Lower lobe of right lung (tissue), 2 donors: Measurements from ENCODE around the gene SLC16A7. TPM values are rescaled to one million over a fixed set of nuclear protein-coding genes. Genes with fewer than 3 reads are reported as not detected.

ENCODE experiments used
- ATAC-seq, 2 donors: fragments of 200-7000 bp; cut with Tn5 transposase; one replicate each; pipeline ENCODE4 v1.9.1; 2020 to 2022; ENCODE audit warnings: mild to moderate bottlenecking in 2 of 2, moderate library complexity in 2 of 2
- DNase-seq: peaks from one replicate; pipeline ENCODE4 v3.0.0-alpha.2; 2020
- H3K27ac ChIP-seq: fragments of 200-600 bp; one replicate; pipeline ENCODE4 v1.8.0; 2022
- H3K27me3 ChIP-seq: fragments of 200-600 bp; one replicate; pipeline ENCODE4 v1.8.0; 2022; ENCODE audit warnings: low read depth
- H3K36me3 ChIP-seq: fragments of 200-600 bp; one replicate; pipeline ENCODE4 v1.8.0; 2022; ENCODE audit warnings: mild to moderate bottlenecking
- H3K4me1 ChIP-seq: fragments of 200-600 bp; one replicate; pipeline ENCODE4 v1.8.0; 2022
- H3K4me3 ChIP-seq: fragments of 200-600 bp; one replicate; pipeline ENCODE4 v1.8.0; 2022; ENCODE audit warnings: mild to moderate bottlenecking
- H3K9me3 ChIP-seq: fragments of 200-600 bp; one replicate; pipeline ENCODE4 v1.8.0; 2022
- CTCF ChIP-seq: fragments of 200-600 bp; IDR thresholded peaks from one replicate; pipeline ENCODE4 v1.8.0; 2022; ENCODE audit warnings: antibody characterized with exemption, mild to moderate bottlenecking
- intact Hi-C: fragments of 100-400 bp; cut with DNase I; formaldehyde crosslinking; loops from one replicate; pipeline ENCODE4 v1.11.0; 2022
- total RNA-seq: library from RNA; stranded (reverse); fragmentation: NEBNext Ultra II Directional; extraction: Animal tissue kit (Norgen Biotek cat#: 25700); gene quantifications from one replicate; pipeline ENCODE4 v1.2.1, GENCODE V29; 2021
- donor health status: DM: no; HTN: yes; CAD: no; lungs with severe emphysema.

Gene SLC16A7
- total RNA-seq, 1 donor from 2014 or later: 13.3 TPM

DNA sequence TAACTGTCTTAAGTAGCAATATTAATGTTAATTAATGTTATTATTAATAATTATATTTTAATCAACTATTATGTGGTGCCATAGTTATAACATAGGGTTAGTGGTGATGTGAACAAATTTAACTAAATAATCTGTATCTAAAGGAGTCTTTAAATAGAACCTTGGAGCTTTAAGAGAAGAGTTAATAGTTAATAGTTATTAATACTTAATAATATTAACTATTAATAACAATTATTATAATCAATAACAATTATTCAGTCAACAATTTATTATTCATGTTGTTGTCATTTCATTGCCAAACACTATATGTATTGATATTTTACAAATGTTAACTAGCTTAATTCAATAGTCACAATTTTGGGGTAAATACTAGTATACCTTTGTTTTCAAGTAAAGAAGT, 58.2 kb downstream of the SLC16A7 start:
- intact Hi-C loops: no loop called here
- Histone ChIP-seq H3K4me3 (no peak overlapping the region), H3K9me3 (no peaks in the 10 kb centered on the region), H3K36me3 (no peaks in the 10 kb centered on the region), H3K27ac (no peak overlapping the region), H3K4me1 (peaks cover 4% of the 10 kb centered on the region), H3K27me3 (no peaks in the 10 kb centered on the region)
- DNase-seq (no peak), ATAC-seq (no peak)
- no peak for TF ChIP-seq CTCF

GRCh38 chr12:59657266-59657665, 61.4 kb downstream of the SLC16A7 start:
- no peak for DNase-seq
- TF ChIP-seq CTCF: no peak
- Histone ChIP-seq H3K4me1 (no peaks in the 10 kb centered on the region), H3K9me3 (no peaks in the 10 kb centered on the region), H3K27ac (no peak overlapping the region), H3K4me3 (no peak overlapping the region), H3K36me3 (no peaks in the 10 kb centered on the region), H3K27me3 (no peaks in the 10 kb centered on the region)
- no peak for ATAC-seq
- intact Hi-C loops: no loop called here

DNA sequence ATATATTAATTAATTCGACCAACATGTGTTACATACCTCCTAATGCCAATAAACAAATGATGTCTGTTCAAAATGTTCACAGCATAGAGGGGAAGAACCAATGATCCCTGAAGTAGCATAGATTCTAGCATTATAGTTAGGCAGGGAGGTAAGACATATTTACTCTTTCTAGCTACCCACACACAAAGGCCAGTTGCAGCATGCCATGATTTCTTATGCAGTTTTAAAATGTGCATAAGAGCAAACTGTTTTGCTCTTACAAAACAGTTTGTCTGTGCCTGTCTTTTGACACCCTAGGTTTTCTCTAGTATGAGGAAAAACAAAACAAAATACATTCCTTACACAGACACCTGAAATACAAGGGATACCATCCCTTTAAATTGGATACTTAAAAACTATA, 61.9 kb downstream of the SLC16A7 start:
- no peak overlapping the region for H3K4me3 ChIP-seq
- no peaks in the 10 kb centered on the region for H3K4me1 ChIP-seq
- H3K27ac ChIP-seq: no peak overlapping the region
- intact Hi-C loops: no loop called here
- H3K27me3 ChIP-seq: no peaks in the 10 kb centered on the region
- H3K36me3 ChIP-seq: no peaks in the 10 kb centered on the region
- TF ChIP-seq CTCF: no peak
- no peak for ATAC-seq
- no peaks in the 10 kb centered on the region for H3K9me3 ChIP-seq
- no peak for DNase-seq

DNA sequence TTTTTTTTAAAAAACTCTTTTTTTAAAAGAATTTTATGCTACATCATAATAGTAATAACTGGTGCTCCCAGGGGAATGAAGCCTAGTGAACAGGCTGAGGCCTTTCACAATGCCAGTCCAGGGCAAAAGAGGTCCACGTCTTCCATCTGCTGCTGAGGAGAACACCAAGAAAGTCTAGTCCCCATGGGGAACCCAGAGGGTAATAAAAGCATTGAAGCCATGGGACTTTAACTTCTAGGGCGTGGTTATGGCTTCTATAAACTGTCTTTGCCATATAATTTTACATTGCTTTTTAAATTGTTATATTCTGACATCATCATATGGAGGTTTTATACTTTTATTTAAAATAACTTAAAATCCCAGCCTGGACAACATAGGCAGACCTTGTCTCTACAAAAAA, 64.3 kb downstream of the SLC16A7 start:
- no peak overlapping the region for H3K27ac ChIP-seq
- intact Hi-C loops: no loop called here
- ATAC-seq (no peak), DNase-seq (no peak)
- H3K27me3 ChIP-seq: no peaks in the 10 kb centered on the region
- H3K4me1 ChIP-seq: no peaks in the 10 kb centered on the region
- H3K36me3 ChIP-seq: no peaks in the 10 kb centered on the region
- no peaks in the 10 kb centered on the region for H3K9me3 ChIP-seq
- no peak overlapping the region for H3K4me3 ChIP-seq
- TF ChIP-seq CTCF: no peak

- no peak for DNase-seq
- H3K36me3 ChIP-seq: no peaks in the 10 kb centered on the region
- intact Hi-C loops: no loop called here
- no peak overlapping the region for H3K27ac ChIP-seq
- no peak for ATAC-seq
- H3K9me3 ChIP-seq: no peaks in the 10 kb centered on the region
- H3K4me3 ChIP-seq: no peak overlapping the region
- no peaks in the 10 kb centered on the region for H3K27me3 ChIP-seq
- H3K4me1 ChIP-seq: no peaks in the 10 kb centered on the region
- no peak for TF ChIP-seq CTCF
Measured at GRCh38 chr12:59660921-59661597, 65.2 kb downstream of the SLC16A7 start.
